DMS 273 (cell line): Measurements from ENCODE around the gene COL4A6.
"Not testable (repeated sequence)": the region's sequence is repeated elsewhere in the genome, so short reads cannot be mapped to it uniquely, and the experiment has no call there.

Experiments used
- DNase-seq: peaks from one replicate; lab custom pipeline; 2025; ENCODE audit not compliant: unreplicated experiment; lab: John Stamatoyannopoulos, UW

The COL4A6 gene

GRCh38 chrX:108438110-108438623 lies at the start of gene COL4A6:
Gene COL4A6 (minus strand): TSS chrX:108438422. CDS start chrX:108438196, 226 bp downstream.
- peak; percentile 31 for DNase-seq

- DNase-seq = no peak
Measured at GRCh38 chrX:108485960-108486359, 47.7 kb upstream of the COL4A6 start.

DNA sequence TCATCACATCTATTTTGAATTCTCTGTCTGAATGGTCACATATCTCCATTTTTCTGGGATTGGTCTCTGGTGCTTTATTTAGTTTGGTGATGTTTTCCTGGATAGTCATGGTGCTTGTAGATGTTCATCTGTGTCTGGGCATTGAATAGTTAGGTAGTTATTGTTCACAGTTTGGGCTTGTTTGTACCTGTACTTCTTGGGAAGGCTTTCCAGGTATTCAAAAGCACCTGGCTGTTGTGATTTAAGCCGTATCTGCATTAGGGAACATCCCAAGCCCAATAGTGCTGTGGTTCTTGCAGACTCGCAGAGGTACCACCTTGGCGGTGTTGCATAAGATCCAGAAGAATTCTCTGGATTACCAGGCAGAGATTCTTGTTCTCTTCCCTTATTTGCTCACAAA lies 46.0 kb upstream of the COL4A6 start:
- no peak for DNase-seq

DNA sequence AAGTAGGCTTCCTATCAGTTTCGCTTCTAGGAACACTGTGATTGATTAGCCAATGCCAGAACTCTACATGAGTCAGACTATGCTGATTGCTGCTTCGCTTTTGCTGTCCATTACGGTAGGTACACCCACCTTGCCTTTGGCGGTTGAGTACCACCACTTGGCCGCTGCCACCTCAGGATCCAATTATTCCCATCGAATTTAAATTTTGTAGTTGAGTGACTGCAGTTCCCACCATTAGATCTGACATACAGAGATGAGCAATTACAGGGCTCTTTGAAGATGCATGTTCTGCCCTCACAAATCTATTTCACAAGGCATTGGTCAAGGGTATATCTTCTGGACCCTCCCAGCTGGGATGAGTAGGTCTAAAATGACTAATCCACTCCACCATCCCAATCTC lies 43.3 kb upstream of the COL4A6 start:
- DNase-seq = not testable (repeated sequence)

- DNase-seq = no peak
Measured at GRCh38 chrX:108473979-108474378, 35.8 kb upstream of the COL4A6 start.

GRCh38 chrX:108468486-108468885 lies 30.3 kb upstream of the COL4A6 start:
- no peak for DNase-seq

- no peak for DNase-seq
Measured at GRCh38 chrX:108464604-108465003, 26.4 kb upstream of the COL4A6 start.

DNA sequence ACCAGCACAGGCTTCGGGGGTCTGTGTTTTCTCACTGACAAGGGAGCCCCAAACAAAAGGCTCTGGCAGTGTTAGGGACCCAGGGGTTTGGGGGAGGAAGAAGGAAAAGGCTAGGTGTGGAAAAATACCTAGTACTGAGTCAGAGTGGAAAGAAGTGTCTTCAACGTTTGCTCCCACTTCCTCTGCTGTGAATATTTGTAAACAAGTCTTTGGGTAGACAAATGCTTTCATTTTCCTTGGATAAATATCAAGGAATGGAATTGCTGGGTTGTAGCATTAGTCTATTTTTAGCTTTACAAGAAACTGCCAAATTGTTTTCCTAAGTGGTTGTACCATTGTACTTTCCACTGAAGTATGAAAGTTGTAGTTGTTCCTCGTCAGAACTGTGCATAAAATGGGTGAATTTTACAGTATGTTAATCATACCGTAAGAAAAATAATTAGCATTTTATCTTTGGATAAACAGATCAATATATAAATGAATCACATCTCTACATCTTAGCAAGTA lies 18.8 kb upstream of the COL4A6 start:
- DNase-seq = no peak

- no peak for DNase-seq
Measured at GRCh38 chrX:108453841-108454240, 15.6 kb upstream of the COL4A6 start.

DNA sequence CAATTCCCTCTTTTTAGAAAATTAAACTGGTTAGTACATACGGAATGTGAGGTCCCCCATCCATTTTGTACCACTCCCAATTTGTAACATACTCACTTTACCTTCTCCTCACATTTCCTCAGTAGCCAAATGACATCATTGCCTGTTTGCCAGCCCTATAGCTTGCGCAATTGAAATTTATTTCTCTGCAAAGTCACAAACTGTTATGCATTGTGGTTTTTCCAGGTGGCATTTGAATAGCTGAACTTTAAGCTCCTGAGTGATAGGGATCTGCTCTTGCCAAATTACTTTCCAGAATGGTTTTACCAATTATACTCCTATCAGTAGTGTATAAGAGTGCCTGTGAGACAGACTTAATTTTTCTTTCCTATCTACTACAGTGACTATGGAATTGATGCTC lies 9.1 kb upstream of the COL4A6 start:
- DNase-seq = no peak

GRCh38 chrX:108442901-108443464 lies 4.8 kb upstream of the COL4A6 start:
- DNase-seq = peak; percentile 23

- peak; percentile 70 for DNase-seq
Measured at GRCh38 chrX:108439961-108440696, 1.9 kb upstream of the COL4A6 start.

DNA sequence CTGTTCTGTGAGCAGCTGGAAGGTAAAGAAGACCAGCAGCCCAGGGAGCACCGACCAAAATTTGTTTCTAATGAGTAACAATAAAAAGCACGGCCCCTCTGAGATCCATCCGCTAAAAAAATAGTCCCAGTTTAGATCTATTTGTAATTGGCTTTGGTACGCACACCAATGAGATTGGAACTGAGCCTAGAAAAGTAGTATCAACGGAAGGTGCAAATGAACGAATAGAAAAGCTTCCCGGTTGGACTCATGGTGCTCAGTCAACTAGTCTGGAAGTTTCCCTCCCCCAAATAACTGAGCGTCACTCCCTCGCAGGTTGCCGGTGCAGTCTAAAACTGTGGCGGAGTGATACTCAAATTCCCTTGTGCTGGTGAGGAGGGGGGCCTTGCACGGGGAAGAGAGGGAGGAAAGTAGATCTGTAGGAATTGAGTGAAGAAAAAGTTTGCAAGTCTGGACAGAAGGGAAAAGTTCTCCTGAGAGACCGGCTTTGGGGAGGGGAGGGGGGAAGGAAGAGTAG lies 1.3 kb upstream of the COL4A6 start, which contains the start of gene COL4A5:
COL4A5 (plus strand) TSS at position 413 of the 517 bp plus-strand sequence. CDS start 288 bp downstream, outside the sequence.
- DNase-seq = peak; percentile 94

GRCh38 chrX:108437349-108438109 lies 693 bp downstream of the COL4A6 start:
- no peak for DNase-seq

DNA sequence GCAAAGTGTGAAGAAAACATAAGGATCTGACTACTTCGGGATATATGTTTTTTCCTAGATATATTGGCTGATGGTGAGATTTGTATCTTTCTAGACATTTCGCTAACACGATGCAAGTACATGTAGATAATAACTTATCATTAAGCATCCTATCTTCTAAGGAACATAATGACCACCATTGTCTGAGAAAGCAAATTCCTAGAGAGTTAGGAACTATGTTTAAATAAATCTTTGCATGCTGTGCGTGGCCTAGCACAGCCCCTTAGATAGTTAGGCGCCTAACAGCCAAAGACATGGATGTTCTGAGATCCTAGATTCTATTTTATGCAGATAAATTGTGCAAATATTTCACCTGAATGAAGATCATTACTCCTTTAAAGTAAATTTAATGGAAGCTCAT lies 3.0 kb downstream of the COL4A6 start:
- DNase-seq = no peak

- DNase-seq = no peak
Measured at GRCh38 chrX:108426262-108426661, 12.0 kb downstream of the COL4A6 start.

DNA sequence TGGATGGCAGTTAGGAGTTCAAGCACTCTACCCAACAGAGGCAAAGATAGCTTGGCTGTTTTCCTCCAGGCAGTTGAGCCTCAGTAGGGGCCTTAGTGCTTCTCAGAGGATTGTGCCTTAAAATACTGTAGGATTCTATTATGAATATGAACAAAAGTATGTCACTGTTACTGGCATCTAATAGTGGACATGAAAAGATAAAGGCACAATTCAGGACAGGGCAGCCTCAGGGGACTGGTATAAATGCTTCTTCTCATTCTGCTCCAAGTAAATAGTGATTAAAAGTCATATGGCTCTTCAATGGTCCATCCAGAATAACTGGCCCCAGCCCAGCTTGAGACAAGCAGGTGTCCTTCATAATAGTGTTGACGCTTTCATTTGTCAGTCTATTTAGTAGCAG lies 17.7 kb downstream of the COL4A6 start:
- DNase-seq = no peak

DNA sequence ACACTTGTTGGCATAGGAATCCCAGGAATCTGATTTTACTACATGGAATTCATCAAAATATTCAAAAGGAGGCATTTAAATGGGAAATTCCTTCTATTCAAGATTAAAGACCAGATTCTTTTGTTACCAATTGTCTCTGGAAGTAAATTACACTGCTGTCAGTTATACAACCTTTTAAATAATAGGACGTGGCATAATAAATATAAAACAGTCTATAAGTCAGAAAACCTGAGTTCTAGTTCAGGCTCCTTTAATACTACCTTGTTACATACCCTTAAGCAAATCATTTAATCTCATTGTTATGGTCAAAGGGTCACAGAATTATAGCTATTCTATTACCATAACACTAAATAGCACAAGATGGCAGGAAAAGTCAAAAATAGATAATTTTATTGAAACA lies 18.8 kb downstream of the COL4A6 start:
- no peak for DNase-seq

GRCh38 chrX:108417257-108417656 lies 21.0 kb downstream of the COL4A6 start:
- DNase-seq = no peak

- no peak for DNase-seq
Measured at GRCh38 chrX:108415891-108416290, 22.3 kb downstream of the COL4A6 start.

GRCh38 chrX:108415146-108415545 lies 23.1 kb downstream of the COL4A6 start:
- no peak for DNase-seq
